ENCODE data around the gene KLK2.
"Not testable (repeated sequence)": the region's sequence is repeated elsewhere in the genome, so short reads cannot be mapped to it uniquely, and the experiment has no call there.

Gene KLK2

DNA sequence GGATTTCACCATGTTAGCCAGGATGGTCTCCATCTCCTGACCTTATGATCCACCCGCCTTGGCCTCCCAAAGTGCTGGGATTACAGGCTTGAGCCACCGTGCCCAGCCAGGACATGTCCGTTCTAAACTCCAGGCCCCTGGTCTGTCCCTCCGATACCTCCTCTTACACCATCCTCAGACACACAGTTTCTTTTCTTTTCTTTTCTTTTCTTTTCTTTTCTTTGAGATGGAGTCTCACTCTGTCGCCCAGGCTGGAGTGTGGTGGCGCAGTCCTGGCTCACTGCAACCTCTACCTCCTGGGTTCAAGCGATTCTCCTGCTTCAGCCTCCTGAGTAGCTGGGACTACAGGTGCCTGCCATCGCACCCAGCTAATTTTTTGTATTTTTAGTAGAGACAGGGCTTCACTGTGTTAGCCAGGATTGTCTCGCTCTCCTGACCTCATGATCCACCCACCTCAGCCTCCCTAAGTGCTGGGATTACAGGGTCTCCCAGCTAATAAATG, 22.9 kb downstream of the KLK2 start:
- DNase-seq: not testable (repeated sequence)

DNA sequence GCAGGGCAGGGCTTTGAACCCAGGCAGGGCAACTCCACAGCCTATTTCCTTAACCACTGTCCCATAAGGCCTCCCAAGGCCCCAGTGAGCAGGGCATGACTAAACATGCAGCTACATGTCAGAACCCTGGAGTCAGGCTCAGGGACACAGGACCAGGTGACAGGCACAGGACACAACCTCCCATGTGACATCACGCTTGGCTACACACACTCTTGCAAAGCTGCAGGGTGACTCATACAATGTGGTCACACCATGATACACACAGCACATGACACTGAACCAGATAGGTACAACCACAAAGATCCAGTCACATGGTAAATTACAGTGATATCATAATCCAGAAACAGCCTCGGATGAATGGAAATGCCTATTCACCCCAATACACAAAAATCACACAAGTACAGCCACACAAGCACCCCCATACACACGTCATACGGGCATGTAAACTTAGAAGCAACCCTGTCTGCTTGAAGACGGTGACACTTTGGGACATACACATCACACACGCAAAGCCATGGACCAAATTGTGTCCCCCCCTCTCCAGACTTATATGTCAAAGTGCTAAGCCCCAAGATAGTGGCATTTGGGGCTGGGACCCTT, 23.5 kb downstream of the KLK2 start:
- DNase-seq: no peak

- no peak for DNase-seq
These were observed 24.0 kb downstream of the KLK2 start for GRCh38 chr19:50897191-50897607.

DNA sequence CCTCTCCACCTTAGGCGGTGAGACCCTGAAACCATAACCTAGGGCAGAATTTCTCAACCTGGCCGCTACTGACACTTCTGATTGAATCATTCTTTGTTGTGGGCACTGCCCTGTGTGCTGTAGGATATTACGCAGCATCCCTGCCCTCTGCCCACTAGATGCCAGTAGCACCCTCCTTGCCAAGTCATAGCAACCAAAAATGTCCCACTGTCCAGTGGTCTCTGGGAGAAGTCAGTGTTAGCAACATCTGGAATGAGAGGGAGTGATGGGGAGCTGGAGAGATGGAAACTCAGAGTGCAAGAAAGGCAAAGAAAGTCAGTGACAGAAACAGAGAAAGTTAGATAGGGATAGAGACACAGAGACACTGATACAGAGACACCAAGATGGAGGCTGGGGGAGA, 24.4 kb downstream of the KLK2 start:
- DNase-seq: no peak

DNA sequence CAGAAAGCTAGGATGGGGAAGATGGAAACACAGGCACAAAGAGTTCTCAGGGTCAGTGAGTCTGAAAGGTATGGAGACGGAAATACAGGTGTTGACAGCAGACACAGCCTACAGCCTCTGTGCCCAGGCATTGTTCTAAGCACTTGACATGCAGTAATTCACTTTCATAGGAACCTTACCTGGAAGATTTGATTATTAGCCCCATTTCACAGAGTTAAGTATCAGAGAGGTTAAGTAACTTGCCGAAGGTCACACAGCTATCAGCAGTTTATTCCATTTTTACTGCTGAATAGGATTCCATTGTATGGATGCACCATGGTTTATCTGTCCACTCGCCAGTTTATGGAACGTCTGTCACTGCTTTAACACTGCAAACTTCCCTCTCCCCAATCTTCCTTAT, 24.8 kb downstream of the KLK2 start:
- DNase-seq: no peak

GRCh38 chr19:50899569-50899968, 26.3 kb downstream of the KLK2 start:
- DNase-seq: no peak

DNA sequence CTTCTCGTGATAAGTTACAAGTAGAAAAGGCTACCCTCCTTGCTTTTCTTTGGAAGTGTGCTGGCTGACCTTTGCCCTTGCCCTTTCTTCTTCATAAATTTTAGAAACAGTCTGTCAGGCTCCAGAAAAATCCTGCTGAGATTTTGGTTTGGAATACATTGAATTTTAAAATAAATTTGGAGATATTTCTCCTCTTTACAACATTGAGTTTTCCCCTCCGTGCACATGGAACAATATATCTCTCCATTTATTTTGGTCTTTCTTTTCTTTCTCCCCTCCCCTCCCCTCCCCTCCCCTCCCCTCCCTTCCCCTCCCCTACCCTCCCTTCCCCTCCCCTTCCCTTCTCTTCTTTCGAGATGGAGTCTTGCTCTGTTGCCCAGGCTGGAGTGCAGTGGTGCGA, 29.4 kb downstream of the KLK2 start:
- no peak for DNase-seq

- peak; percentile 5 for DNase-seq
These were observed 33.0 kb downstream of the KLK2 start for GRCh38 chr19:50906217-50906616.

DNA sequence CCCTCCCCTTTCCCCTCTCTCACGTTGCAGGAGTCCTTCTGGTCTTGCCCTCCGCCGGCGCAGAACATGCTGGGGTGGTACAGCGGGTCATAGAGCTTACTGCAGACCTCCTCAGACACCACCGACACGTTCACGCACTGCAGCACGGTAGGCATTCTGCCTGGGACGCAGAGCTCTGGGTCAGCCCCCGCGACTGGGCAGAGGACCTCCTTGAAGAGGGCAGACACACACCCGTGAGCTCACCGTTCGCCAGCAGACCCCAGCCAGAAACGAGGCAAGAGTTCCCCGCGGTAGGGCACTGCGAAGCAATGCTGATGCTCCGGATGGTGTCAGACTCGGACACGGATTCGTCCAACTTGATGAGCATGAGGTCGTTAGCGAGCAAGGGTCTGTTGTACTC, 35.1 kb downstream of the KLK2 start:
- no peak for DNase-seq

DNA sequence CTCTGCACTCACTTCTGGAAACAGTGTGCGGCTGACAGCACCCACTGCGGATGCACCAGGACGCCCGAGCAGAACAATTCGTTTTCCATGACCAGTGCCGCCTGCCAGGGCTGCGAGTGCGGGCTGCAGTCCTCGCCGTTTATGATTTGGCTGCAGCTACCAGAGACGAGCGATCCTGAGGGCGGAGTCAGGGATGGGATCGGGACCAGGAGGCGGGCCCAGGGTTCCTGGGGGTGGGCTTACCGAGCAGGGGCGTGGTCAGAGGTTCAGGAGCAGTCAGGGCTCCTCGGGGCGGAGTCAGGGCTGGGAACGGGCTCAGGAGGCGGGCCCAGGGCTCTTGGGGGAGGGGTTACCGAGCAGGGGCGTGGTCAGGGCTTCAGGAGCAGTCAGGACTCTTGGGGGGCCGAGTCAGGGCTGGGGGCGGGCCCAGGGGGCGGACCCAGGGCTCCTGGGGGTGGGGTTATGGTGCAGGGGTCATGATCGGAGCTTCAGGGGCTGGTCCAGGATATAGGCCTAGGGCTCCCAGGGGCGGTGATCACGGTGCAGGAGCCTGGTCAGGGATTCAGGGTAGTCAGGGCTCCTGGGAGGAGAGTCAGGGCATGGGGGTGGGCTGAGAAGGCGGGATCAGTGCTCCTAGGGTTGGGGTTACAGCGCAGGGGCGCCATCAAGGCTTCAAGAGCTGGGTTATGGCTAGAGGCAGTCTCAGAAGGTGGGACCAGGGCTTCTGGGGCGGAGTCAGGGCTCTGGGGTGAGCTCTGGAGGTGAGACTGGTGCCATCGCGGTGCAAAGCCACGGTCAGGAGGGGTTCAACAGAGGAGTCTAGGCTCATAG, 36.2 kb downstream of the KLK2 start:
- DNase-seq: peak; percentile 2

- DNase-seq: no peak
These were observed 37.5 kb downstream of the KLK2 start for GRCh38 chr19:50910722-50911121.

GRCh38 chr19:50911206-50912101, 38.2 kb downstream of the KLK2 start, which contains the start of gene KLK4:
Gene KLK4 (minus strand): TSS chr19:50911395. CDS start chr19:50910738, 657 bp downstream.
- no peak for DNase-seq

DNA sequence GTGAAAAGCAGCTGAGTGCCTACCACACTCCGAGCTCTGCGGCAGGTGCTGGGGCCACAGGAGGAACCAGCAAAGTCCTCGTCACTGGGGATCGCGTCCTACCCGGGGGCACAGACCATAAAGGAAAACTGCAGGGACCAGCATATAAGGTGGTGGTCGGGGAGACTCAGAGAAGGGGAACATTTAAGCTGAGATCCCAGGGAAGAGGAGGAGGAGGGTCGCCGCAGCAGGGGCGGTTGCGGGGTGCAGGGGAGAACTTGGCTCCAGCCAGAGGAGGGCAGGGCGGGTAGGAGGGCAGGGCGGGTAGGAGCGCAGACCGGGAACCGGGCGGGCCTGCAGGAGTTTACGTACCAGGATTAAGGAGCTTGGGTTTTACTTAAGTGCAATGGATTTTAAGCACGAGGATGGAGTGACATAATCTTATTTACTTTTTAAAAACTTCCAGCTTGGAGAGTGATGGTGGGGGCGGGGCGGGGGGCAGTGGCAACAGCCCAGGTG, 38.9 kb downstream of the KLK2 start:
- no peak for DNase-seq

DNA sequence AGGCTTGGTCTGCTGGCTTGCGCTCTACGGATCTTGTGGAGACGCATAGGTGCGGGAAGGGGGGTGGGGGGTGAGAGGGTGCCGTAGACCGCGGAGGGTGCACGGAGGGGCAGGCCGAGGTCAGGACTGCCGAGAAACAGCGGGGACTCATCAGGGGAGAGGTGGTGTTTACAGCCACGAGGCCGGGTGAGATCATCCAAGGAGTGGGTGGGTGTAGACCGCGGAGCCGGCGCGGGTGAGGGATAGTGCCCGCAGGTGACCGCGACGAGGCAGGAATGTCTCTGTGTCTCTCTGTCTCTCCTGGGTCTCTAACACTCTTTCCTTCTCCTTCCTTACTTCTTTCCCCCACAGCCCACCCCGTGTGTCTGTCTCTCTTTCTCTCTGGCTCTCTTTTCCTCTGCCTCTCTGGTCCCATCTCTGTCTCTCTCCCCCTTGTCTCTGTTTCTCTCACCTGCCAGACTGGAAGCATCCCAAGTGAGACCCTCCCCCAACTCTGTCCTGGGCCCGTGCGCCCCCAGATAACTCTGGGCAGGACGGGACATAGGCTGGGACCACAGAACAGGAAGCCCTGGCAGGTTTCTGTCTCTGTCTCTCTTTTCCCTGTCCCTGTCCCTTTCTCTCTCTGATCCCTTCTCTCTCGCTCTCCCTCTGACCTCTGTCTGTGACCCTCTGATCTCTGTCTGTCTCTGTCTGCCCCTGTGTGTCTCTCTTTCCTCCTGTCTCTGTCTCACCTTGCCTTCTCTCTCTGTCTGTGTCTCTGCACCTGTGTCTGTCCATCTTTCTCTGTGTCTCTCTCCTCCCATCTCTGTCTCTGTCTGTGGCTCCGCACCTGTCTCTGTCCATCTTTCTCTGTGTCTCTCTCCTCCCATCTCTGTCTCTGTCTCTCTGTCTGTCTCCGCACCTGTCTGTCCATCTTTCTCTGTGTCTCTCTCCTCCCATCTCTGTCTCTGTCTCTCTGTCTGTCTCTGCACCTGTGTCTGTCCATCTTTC, 39.8 kb downstream of the KLK2 start:
- no peak for DNase-seq

GRCh38 chr19:50916069-50916468, 42.8 kb downstream of the KLK2 start:
- no peak for DNase-seq

DNA sequence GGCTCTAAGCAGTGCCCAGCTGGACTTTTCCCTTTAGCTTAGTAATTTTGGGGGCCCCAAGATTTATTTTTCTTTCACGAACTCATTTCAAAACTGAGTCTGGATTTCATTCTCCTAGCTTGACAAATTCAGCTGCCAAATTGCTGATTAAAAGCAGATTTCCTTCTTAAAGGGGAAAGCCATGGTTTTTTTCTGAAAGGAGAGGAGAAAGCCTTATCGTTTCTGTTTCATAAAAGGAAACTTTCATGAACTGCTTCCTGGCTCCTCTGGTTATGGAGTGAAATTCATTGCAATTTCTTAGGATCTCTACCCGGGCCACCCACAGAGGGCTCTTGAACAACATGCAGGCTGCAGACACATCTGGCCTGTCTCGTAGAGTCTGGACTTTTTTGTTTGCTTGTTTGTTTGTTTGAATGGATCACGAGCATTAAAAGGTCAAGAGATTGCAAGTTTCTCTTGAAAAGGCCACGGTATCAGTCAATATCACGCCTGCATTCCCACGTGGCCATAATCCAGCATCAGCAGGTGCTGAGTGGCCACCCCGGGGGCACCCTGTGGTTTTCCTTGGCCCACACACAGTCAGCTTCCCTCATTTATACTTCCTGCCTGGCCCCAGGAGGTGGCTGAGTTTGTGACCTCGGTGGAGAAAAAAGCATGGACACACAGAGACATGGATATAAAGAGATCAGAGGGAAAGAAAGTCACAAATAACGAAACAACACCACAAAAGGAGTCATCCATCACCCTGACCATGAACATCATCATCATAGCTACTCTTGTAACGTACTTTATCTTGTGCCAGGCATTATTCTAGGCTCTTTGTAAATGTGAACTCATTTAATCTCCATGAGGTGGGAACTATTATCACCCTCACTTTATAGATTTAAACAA, 48.4 kb downstream of the KLK2 start:
- DNase-seq: no peak

DNA sequence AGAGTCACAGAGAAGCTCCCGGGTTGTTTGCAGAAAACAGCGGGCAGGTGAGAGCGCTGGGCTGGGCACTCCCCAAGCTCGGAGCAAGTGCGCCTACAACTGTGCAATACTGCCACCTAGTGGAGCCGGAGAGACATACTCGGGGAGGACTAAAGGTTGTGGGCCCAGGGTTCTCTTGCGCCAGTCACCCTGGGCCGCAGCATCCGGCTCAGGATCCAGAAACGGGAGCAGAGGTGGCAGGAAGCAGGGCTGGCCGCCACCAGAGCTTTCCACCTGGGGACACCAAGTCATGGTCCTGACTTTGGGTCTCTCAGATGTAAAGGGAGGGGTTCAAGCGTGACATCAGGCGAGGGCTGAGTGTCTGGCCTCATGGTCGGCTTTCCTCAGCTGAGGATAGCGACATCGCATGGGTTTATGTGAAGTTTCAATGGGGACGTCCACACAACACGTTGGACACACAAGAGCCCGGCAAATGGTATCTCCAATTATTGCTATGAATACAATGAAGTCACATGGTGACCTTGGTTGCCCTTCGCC, 49.1 kb downstream of the KLK2 start:
- DNase-seq: peak; percentile 77

- DNase-seq: no peak
These were observed 51.3 kb downstream of the KLK2 start for GRCh38 chr19:50924586-50924985.

DNA sequence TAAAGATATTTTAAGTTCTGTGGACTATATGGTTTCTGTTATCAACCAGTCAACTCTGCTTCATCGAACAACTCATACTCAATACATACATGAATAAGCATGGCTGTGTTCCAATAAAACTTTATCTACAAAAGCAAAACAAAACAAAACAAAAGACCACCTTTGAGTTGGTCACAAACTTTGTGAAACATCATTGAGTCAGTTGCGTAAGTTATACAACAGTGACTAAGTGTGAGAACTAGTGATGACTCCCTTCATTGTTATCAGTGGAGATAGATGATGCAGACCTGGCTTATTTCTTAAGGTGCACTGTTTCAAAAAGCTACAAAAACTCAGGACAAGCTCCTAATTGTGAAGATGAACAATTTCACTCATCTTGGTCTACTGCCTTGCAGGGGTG, 52.5 kb downstream of the KLK2 start:
- DNase-seq: no peak

DNA sequence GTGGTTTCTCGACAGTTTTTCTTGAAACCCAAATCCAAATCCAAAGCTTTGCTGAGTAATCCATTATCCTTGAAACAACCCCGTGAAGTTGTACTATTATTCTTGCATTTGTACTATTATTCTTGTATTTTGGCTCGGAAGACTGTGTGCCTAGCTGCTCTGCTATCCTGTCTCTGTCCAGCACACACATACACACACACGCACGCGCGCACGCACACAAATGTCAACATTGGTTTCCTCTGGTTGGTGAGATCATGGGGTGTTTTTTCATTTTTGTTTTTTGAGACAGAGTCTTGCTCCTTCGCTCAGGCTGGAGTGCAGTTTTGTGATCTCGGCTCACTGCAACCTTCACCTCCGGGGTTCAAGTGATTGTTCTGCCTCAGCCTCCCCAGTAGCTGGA, 52.9 kb downstream of the KLK2 start:
- no peak for DNase-seq
